Measurements from ENCODE around the gene RBBP8.

The RBBP8 gene

DNA sequence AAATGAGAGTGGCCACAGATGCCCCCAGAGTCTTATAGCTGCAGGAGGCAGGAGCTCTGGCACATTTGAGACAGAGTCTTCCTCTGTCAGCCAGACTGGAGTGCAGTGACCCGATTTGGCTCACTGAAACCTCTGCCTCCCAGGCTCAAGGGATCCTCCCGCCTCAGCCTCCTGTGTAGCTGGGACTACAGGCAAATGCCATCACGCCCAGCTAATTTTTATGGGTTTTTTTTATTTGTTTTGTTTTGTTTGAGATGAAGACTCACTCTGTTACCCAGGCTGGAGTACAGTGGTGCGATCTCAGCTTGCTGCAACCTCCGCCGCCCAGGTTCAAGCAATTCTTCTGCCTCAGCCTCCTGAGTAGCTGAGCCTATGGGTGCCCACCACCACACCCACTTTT, 121.4 kb downstream of the RBBP8 start:
- no peak overlapping the region for H3K4me3 ChIP-seq (ENCODE audit: control insufficient read depth, low read depth, low read length)
- DNase-seq (ENCODE audit: low read depth): no peak
- TF ChIP-seq, protein P1, sequence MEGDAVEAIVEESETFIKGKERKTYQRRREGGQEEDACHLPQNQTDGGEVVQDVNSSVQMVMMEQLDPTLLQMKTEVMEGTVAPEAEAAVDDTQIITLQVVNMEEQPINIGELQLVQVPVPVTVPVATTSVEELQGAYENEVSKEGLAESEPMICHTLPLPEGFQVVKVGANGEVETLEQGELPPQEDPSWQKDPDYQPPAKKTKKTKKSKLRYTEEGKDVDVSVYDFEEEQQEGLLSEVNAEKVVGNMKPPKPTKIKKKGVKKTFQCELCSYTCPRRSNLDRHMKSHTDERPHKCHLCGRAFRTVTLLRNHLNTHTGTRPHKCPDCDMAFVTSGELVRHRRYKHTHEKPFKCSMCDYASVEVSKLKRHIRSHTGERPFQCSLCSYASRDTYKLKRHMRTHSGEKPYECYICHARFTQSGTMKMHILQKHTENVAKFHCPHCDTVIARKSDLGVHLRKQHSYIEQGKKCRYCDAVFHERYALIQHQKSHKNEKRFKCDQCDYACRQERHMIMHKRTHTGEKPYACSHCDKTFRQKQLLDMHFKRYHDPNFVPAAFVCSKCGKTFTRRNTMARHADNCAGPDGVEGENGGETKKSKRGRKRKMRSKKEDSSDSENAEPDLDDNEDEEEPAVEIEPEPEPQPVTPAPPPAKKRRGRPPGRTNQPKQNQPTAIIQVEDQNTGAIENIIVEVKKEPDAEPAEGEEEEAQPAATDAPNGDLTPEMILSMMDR (conservative IDR thresholded peaks at IDR 0.05; ENCODE audit: control insufficient read depth, insufficient read depth, low read depth, low read length): no peak

- no peak for DNase-seq (ENCODE audit: low read depth)
- H3K4me3 ChIP-seq (ENCODE audit: control insufficient read depth, low read depth, low read length): no peak overlapping the region
Measured at GRCh38 chr18:23056315-23056714, 123.2 kb downstream of the RBBP8 start.

GRCh38 chr18:23057096-23057495, 124.0 kb downstream of the RBBP8 start:
- TF ChIP-seq, protein P1 (conservative IDR thresholded peaks at IDR 0.05; ENCODE audit: control insufficient read depth, insufficient read depth, low read depth, low read length): no peak
- H3K4me3 ChIP-seq (ENCODE audit: control insufficient read depth, low read depth, low read length): no peak overlapping the region
- no peak for DNase-seq (ENCODE audit: low read depth)

More at GRCh38 chr18:23056315-23056714, 123.2 kb downstream of the RBBP8 start:
- TF ChIP-seq, protein P1 (conservative IDR thresholded peaks at IDR 0.05; ENCODE audit: control insufficient read depth, insufficient read depth, low read depth, low read length): no peak

- TF ChIP-seq, protein P1 (conservative IDR thresholded peaks at IDR 0.05; ENCODE audit: control insufficient read depth, insufficient read depth, low read depth, low read length): no peak
- DNase-seq (ENCODE audit: low read depth): no peak
- H3K4me3 ChIP-seq (ENCODE audit: control insufficient read depth, low read depth, low read length): no peak overlapping the region
Measured at GRCh38 chr18:23058746-23059415, 125.8 kb downstream of the RBBP8 start.

DNA sequence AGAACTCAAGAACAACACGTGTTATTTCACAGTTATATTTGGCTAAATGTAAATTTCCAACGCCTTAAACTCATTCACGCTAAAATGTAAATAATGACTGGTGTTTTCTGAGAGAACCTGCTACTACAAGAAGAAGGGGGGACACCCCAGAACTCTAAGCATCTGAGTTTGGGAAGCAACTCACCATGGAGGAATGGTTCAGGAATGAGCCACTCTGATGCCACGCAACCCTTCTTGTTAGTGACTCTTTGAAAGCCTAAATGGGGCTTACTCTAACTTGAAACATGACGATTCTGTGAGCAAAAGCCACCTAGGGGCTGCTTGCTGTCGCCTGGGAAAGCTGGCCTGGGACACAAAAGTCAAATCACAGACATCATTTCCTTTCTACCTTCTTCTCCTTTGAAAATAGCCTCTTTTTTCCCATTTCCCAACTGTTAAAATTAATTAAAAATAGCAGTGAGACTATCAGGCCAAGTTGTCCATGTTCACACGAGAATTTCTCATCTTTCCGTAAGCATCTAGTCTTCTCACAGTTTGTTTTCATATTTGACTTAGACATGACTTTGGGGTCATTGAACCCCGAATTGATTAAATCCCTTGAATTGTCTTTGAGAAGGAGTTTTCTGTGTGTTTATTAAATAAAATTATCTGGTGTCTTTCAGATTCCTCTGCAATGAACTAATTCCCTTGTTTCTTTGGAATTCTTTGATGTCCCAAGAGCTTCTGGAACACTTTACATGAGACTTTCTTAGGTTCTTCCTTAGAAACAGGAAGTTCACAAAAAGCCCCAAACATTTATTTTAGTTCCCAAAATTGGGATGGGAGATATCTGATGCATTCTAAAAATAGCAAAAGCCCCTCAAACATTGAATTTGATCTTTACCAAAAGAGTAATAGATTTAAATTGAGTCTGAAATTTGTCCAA, 126.7 kb downstream of the RBBP8 start:
- no peak overlapping the region for H3K4me3 ChIP-seq (ENCODE audit: control insufficient read depth, low read depth, low read length)
- TF ChIP-seq, protein P1 (conservative IDR thresholded peaks at IDR 0.05; ENCODE audit: control insufficient read depth, insufficient read depth, low read depth, low read length): no peak
- no peak for DNase-seq (ENCODE audit: low read depth)

- TF ChIP-seq, protein P1 (conservative IDR thresholded peaks at IDR 0.05; ENCODE audit: control insufficient read depth, insufficient read depth, low read depth, low read length): no peak
- no peak for DNase-seq (ENCODE audit: low read depth)
- H3K4me3 ChIP-seq (ENCODE audit: control insufficient read depth, low read depth, low read length): no peak overlapping the region
Measured at GRCh38 chr18:23062011-23062410, 128.9 kb downstream of the RBBP8 start.

All from fibroblast of mammary gland (primary cell).